HepG2 (cell line): Measurements from ENCODE around the gene PLOD2. TPM values are rescaled to one million over a fixed set of nuclear protein-coding genes. Genes with fewer than 3 reads are reported as not detected.

Experiments used
- ATAC-seq: fragments of 200-7000 bp; cut with Tn5 transposase; 3 replicates; pipeline ENCODE4 v1.9.1; 2020; ENCODE audit warnings: mild to moderate bottlenecking, moderate library complexity
- BruUV-seq: library from RNA; stranded (reverse); fragments of 400-500 nt; replicated peaks from 2 replicates; lab custom pipeline; 2021; lab: Mats Ljungman, UMichigan
- CTCF ChIA-PET: fragments of 300-600 bp; formaldehyde crosslinking; extraction: SDS; loops from one replicate; lab custom pipeline; 2021; ENCODE audit warnings: low total read pairs, inconsistent platforms, low intra/inter-chr PET ratio; lab: Yijun Ruan, JAX
- POLR2A ChIA-PET: fragments of 350-600 bp; sonication (Branson Sonifier 250); formaldehyde crosslinking; loops from one replicate; lab custom pipeline; 2020; ENCODE audit warnings: antibody characterized with exemption, inconsistent platforms; lab: Yijun Ruan, JAX
- DNase-seq: peaks from one replicate; pipeline ENCODE4 v3.0.0-alpha.2; 2015; ENCODE audit warnings: low spot score
- FAIRE-seq: peaks from 3 replicates; lab custom pipeline; 2011; peaks lifted over from hg19 to GRCh38; lab: Jason Lieb, UNC
- H2AFZ ChIP-seq: one replicate; pipeline ENCODE4 v1.6.1; 2011; ENCODE audit warnings: low read length, inconsistent platforms
- H3K27ac ChIP-seq: fragments of 300-600 bp; 3 replicates; pipeline ENCODE4 v1.8.0; 2011; ENCODE audit warnings: mixed run types, mild to moderate bottlenecking, mixed read lengths, low read length, inconsistent platforms; ENCODE audit not compliant: insufficient read depth; ENCODE audit errors: extremely low read length
- H3K27me3 ChIP-seq, 2 experiments: fragments of 200-600 bp in 1 of 2; 2 replicates in 1 of 2; 3 replicates in 1 of 2; pipeline versions ENCODE4 v1.6.0 to v1.8.0; 2011; ENCODE audit warnings: low read length in 2 of 2, mild to moderate bottlenecking in 2 of 2, moderate library complexity in 2 of 2, inconsistent platforms in 1 of 2; ENCODE audit not compliant: insufficient read depth in 2 of 2, control insufficient read depth in 1 of 2
- H3K36me3 ChIP-seq, 2 experiments: fragments of 200-600 bp in 1 of 2; replicated peaks in 1 of 2; 2 replicates in 1 of 2; 3 replicates in 1 of 2; pipeline versions ENCODE4 v1.5.1 to v1.8.0; 2011; ENCODE audit warnings: low read length in 2 of 2, inconsistent platforms in 1 of 2; ENCODE audit not compliant: insufficient read depth in 2 of 2, control insufficient read depth in 1 of 2
- H3K4me1 ChIP-seq: 2 replicates; pipeline ENCODE4 v1.5.1; 2012; ENCODE audit warnings: low read length, inconsistent platforms; ENCODE audit not compliant: insufficient read depth
- H3K4me2 ChIP-seq: 2 replicates; pipeline ENCODE4 v1.6.0; 2011; ENCODE audit warnings: low read depth, low read length, inconsistent platforms
- H3K4me3 ChIP-seq, 3 experiments: fragments of 200-600 bp in 1 of 3; sonication (generic), shearing (Covaris generic) in 1 of 3; replicated peaks in 1 of 3; 2 replicates each; pipeline ENCODE4 v1.5.1; 2011 to 2016; ENCODE audit warnings: low read length in 3 of 3, inconsistent platforms in 2 of 3, low read depth in 2 of 3, mild to moderate bottlenecking in 2 of 3, control low read depth in 1 of 3, mixed read lengths in 1 of 3; ENCODE audit not compliant: insufficient read depth in 1 of 3
- H3K79me2 ChIP-seq: one replicate; pipeline ENCODE4 v1.6.1; 2011; ENCODE audit warnings: low read length, inconsistent platforms; ENCODE audit not compliant: insufficient read depth
- H3K9ac ChIP-seq: 2 replicates; pipeline ENCODE4 v1.6.0; 2011; ENCODE audit warnings: mild to moderate bottlenecking, low read depth, low read length, inconsistent platforms; ENCODE audit not compliant: insufficient read depth
- H3K9me3 ChIP-seq: 2 replicates; pipeline ENCODE4 v1.5.1; 2012; ENCODE audit warnings: mild to moderate bottlenecking, low read length
- H4K20me1 ChIP-seq: 2 replicates; pipeline ENCODE4 v1.6.0; 2011; ENCODE audit warnings: inconsistent platforms, mild to moderate bottlenecking, low read length, moderate library complexity; ENCODE audit not compliant: insufficient read depth
- KDM6A ChIP-seq: IDR thresholded peaks from 2 replicates; pipeline ENCODE4 v1.6.1; 2016; ENCODE audit warnings: low read depth
- MEIS2 ChIP-seq: sonication (generic); formaldehyde crosslinking; IDR thresholded peaks from 2 replicates; pipeline ENCODE4 v1.9.0; 2021; ENCODE audit warnings: mild to moderate bottlenecking, missing genetic modification reagents
- YEATS4 ChIP-seq: sonication (generic); formaldehyde crosslinking; IDR thresholded peaks from 2 replicates; pipeline ENCODE4 v1.4.0; 2020; ENCODE audit warnings: missing genetic modification reagents, borderline replicate concordance
- ZBTB10 ChIP-seq: sonication (generic); formaldehyde crosslinking; IDR thresholded peaks from 2 replicates; pipeline ENCODE4 v1.4.0; 2020; ENCODE audit warnings: missing genetic modification reagents, borderline replicate concordance
- ZFP62 ChIP-seq: sonication (generic); formaldehyde crosslinking; IDR thresholded peaks from 2 replicates; pipeline ENCODE4 v1.4.0; 2020; ENCODE audit warnings: missing genetic modification reagents
- ZMYM4 ChIP-seq: sonication (generic); formaldehyde crosslinking; IDR thresholded peaks from 2 replicates; pipeline ENCODE4 v1.8.1; 2023; ENCODE audit warnings: mild to moderate bottlenecking, missing genetic modification reagents
- ZNF709 ChIP-seq: sonication (generic); formaldehyde crosslinking; IDR thresholded peaks from 2 replicates; pipeline ENCODE4 v1.5.0; 2020; ENCODE audit warnings: mild to moderate bottlenecking, missing genetic modification reagents
- ZNF839 ChIP-seq: sonication (generic); formaldehyde crosslinking; IDR thresholded peaks from 2 replicates; pipeline ENCODE4 v1.4.0; 2020; ENCODE audit warnings: missing genetic modification reagents, mild to moderate bottlenecking, borderline replicate concordance
- in situ Hi-C: cut with HindIII; loops from 2 replicates; pipeline ENCODE4 v1.10.0; 2017; ENCODE audit warnings: low pct_unique_long_range_greater_than_20kb; ENCODE audit not compliant: extremely low pct_ligation_motif_present
- intact Hi-C: fragments of 100-400 bp; cut with micrococcal nuclease; formaldehyde crosslinking; loops from one replicate; pipeline ENCODE4 v1.10.0; 2022; ENCODE audit not compliant: unreplicated experiment
- polyA plus RNA-seq, 8 experiments: library from polyadenylated mRNA; depleted of rRNA in 3 of 8; stranded (reverse) in 7 of 8; unstranded in 1 of 8; fragments of >200 nt; fragmentation: Illumina TruSeq in 4 of 8; extraction: Trizol in 4 of 8; gene quantifications; 2 replicates each; pipeline versions ENCODE4 v1.2.1 to v1.2.3, GENCODE V29; 2011 to 2016; ENCODE audit warnings: low read depth in 4 of 8, missing spikeins in 1 of 8, mixed read lengths in 1 of 8; ENCODE audit not compliant: insufficient read depth in 1 of 8
- total RNA-seq, 5 experiments: library from RNA; depleted of rRNA; stranded (reverse); fragments of >200 nt; fragmentation: Illumina TruSeq; extraction: Trizol; gene quantifications; 2 replicates each; pipeline ENCODE4 v1.2.3, GENCODE V29; 2016; ENCODE audit warnings: low read depth in 1 of 5
- TF ChIP-seq, protein P1 (sequence below): sonication (generic); formaldehyde crosslinking; IDR thresholded peaks from 2 replicates; pipeline ENCODE4 v1.8.0; 2022; ENCODE audit warnings: missing genetic modification reagents, mild to moderate bottlenecking, moderate library complexity, borderline replicate concordance

PLOD2 gene
- total and polyA plus RNA-seq, 2 of the 13 experiments (the other 11 are each of a cell fraction or from before 2014, with no cell fraction given) = 107 to 161 TPM

- intact Hi-C loops (no loop called here), in situ Hi-C loops (no loop called here)
- Histone ChIP-seq H3K4me3 (no peak overlapping the region; a peak in 1 of 6 replicates), H4K20me1 (peaks cover 16% of the 10 kb centered on the region), H3K9me3 (no peaks in the 10 kb centered on the region), H3K27me3 (no peaks in the 10 kb centered on the region), H3K79me2 (peaks cover 18% of the 10 kb centered on the region), H2AFZ (no peak overlapping the region), H3K4me1 (peaks cover 59% of the 10 kb centered on the region), H3K36me3 (peaks cover 3 to 22% of the 10 kb centered on the region in 2 experiments), H3K27ac (no peak overlapping the region), H3K9ac (no peak overlapping the region), H3K4me2 (no peak overlapping the region)
- no TSS peak for BruUV-seq
- ChIA-PET CTCF (no interaction called here), POLR2A (interaction anchor here (1.5 kb wide), 1 partner anchor 50 kb away, joined by 3 read pairs; the partner anchor contains the start of gene PLOD2)
- DNase-seq (no peak), FAIRE-seq (no peak), ATAC-seq (no peak)
- no peak for TF ChIP-seq ZMYM4 (CRISPR knock-in tag)
- no peak for TF ChIP-seq MEIS2 (CRISPR knock-in tag)
- TF ChIP-seq ZNF709 = no peak
- TF ChIP-seq, protein P1, sequence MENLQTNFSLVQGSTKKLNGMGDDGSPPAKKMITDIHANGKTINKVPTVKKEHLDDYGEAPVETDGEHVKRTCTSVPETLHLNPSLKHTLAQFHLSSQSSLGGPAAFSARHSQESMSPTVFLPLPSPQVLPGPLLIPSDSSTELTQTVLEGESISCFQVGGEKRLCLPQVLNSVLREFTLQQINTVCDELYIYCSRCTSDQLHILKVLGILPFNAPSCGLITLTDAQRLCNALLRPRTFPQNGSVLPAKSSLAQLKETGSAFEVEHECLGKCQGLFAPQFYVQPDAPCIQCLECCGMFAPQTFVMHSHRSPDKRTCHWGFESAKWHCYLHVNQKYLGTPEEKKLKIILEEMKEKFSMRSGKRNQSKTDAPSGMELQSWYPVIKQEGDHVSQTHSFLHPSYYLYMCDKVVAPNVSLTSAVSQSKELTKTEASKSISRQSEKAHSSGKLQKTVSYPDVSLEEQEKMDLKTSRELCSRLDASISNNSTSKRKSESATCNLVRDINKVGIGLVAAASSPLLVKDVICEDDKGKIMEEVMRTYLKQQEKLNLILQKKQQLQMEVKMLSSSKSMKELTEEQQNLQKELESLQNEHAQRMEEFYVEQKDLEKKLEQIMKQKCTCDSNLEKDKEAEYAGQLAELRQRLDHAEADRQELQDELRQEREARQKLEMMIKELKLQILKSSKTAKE (CRISPR knock-in tag) = no peak
- TF ChIP-seq KDM6A (CRISPR knock-in tag) = no peak
- no peak for TF ChIP-seq ZFP62 (CRISPR knock-in tag)
- TF ChIP-seq ZBTB10 (CRISPR knock-in tag) = no peak
- TF ChIP-seq YEATS4 = no peak
- TF ChIP-seq ZNF839 (CRISPR knock-in tag) = no peak
Measured at GRCh38 chr3:146111337-146111736, 49.6 kb downstream of the PLOD2 start.
